Left ventricle myocardium inferior (tissue), 1 donor: Measurements from ENCODE around the gene PPDPF. TPM values are rescaled to one million over a fixed set of nuclear protein-coding genes. Genes with fewer than 3 reads are reported as not detected.

Source experiments
- DNase-seq: peaks from one replicate; pipeline ENCODE4 v3.0.0-alpha.2; 2020
- H3K27ac ChIP-seq: fragments of 200-600 bp; replicated peaks from 2 replicates; pipeline ENCODE4 v1.8.0; 2021
- H3K27me3 ChIP-seq: fragments of 200-600 bp; 2 replicates; pipeline ENCODE4 v1.8.0; 2021; ENCODE audit warnings: low read depth
- H3K36me3 ChIP-seq: fragments of 200-600 bp; 2 replicates; pipeline ENCODE4 v1.8.0; 2021
- H3K4me1 ChIP-seq: fragments of 200-600 bp; 2 replicates; pipeline ENCODE4 v1.8.0; 2021
- H3K4me3 ChIP-seq: fragments of 200-600 bp; 2 replicates; pipeline ENCODE4 v1.8.0; 2021; ENCODE audit warnings: mild to moderate bottlenecking, moderate library complexity
- H3K9me3 ChIP-seq: fragments of 200-600 bp; replicated peaks from 2 replicates; pipeline ENCODE4 v1.8.0; 2021
- intact Hi-C: fragments of 100-400 bp; cut with micrococcal nuclease; formaldehyde crosslinking; loops from one replicate; pipeline ENCODE4 v1.11.0; 2022
- total RNA-seq: library from RNA; stranded (reverse); fragmentation: NEBNext Ultra II Directional; extraction: Animal tissue kit (Norgen Biotek cat#: 25700); gene quantifications from one replicate; pipeline ENCODE4 v1.2.1, GENCODE V29; 2021
- TF ChIP-seq, protein P1 (sequence below): fragments of 200-600 bp; IDR thresholded peaks from 2 replicates; pipeline ENCODE4 v1.8.0; 2021; ENCODE audit warnings: antibody characterized with exemption, mild to moderate bottlenecking, borderline replicate concordance
- donor health status: DM: no; HTN: yes; CAD: no; lungs with severe emphysema.

PPDPF gene
- total RNA-seq, 1 donor from 2014 or later, result 371 TPM

DNA sequence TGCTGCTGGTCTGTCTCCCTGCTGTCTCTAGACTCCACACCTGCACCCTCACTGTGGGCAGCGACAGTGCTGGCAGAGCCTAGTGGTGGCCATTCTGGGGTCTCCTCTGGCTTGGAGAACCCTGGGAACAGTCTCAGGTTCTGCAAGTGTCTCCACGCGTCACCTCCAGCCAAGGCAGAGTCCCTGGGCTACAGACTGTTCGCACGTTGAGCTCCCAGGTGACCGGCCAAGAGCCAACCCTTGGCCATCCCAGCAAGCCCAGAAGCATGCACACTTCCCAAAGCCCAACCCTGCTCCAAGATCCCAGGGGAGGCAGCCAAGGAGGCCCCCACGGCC, 26.5 kb upstream of the PPDPF start:
- TF ChIP-seq, protein P1, sequence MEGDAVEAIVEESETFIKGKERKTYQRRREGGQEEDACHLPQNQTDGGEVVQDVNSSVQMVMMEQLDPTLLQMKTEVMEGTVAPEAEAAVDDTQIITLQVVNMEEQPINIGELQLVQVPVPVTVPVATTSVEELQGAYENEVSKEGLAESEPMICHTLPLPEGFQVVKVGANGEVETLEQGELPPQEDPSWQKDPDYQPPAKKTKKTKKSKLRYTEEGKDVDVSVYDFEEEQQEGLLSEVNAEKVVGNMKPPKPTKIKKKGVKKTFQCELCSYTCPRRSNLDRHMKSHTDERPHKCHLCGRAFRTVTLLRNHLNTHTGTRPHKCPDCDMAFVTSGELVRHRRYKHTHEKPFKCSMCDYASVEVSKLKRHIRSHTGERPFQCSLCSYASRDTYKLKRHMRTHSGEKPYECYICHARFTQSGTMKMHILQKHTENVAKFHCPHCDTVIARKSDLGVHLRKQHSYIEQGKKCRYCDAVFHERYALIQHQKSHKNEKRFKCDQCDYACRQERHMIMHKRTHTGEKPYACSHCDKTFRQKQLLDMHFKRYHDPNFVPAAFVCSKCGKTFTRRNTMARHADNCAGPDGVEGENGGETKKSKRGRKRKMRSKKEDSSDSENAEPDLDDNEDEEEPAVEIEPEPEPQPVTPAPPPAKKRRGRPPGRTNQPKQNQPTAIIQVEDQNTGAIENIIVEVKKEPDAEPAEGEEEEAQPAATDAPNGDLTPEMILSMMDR, result no peak
- Histone ChIP-seq H3K27ac (no peak overlapping the region), H3K27me3 (peaks cover 66% of the 10 kb centered on the region), H3K9me3 (no peaks in the 10 kb centered on the region), H3K4me3 (no peak overlapping the region), H3K36me3 (peaks cover 51% of the 10 kb centered on the region), H3K4me1 (peaks cover 49% of the 10 kb centered on the region)
- peak; percentile 10 for DNase-seq
- intact Hi-C loops, result no loop called here

GRCh38 chr20:63494420-63495166, 26.0 kb upstream of the PPDPF start:
- Histone ChIP-seq H3K27ac (no peak overlapping the region), H3K4me3 (no peak overlapping the region), H3K4me1 (peaks cover 54% of the 10 kb centered on the region), H3K36me3 (peaks cover 48% of the 10 kb centered on the region), H3K9me3 (no peaks in the 10 kb centered on the region), H3K27me3 (peaks cover 66% of the 10 kb centered on the region)
- intact Hi-C loops, result no loop called here
- peak; percentile 15 for DNase-seq
- TF ChIP-seq, protein P1, result no peak

- no peaks in the 10 kb centered on the region for H3K9me3 ChIP-seq
- H3K27me3 ChIP-seq, result peaks cover 66% of the 10 kb centered on the region
- H3K27ac ChIP-seq, result peak overlapping the region; percentile 94
- intact Hi-C loops, result no loop called here
- H3K4me1 ChIP-seq, result peaks cover 61% of the 10 kb centered on the region
- peaks cover 43% of the 10 kb centered on the region for H3K36me3 ChIP-seq
- TF ChIP-seq, protein P1, result no peak
- no peak for DNase-seq
- H3K4me3 ChIP-seq, result peak overlapping the region; percentile 77
These were observed 25.3 kb upstream of the PPDPF start for GRCh38 chr20:63495167-63495720.

DNA sequence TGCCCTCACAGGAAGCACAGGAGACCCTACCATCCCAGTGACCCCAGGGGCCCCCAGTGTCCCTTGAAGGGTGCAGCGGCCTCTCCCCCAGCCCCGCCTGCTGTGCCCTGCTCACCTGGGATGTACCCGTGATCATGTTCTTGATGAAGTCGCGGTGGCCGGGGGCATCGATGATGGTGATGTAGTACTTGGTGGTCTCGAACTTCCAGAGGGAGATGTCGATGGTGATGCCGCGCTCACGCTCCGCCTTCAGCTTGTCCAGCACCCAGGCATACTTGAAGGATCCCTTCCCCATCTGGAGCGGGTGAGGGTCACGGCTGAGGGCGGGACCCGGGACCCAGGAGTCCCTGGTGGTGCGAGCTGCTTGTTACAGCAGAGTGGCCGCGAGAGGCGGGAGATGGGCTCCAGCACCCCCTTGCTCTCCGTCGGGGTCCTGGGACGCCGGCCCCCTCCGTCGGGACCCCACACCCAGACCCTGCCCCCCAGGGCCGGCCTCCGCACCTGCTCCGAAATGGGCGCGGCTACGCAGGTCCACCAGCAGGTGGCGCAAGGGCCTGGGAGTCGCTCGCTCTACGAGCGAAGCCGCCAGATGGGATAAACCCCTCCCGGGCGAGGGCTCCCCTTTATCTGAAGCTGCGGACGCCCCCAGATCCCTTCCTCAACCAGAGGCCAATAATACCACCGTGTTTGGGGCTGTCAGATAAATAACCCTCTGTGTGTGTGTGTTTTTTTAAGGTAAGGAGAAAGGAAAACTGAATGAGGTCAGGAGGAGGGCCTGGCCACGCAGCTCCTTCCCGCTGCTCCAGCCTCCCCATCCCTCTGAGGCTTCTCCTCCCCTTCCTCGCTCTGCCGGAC, 24.6 kb upstream of the PPDPF start:
- peaks cover 36% of the 10 kb centered on the region for H3K36me3 ChIP-seq
- H3K4me1 ChIP-seq, result peaks cover 64% of the 10 kb centered on the region
- peak overlapping the region; percentile 94 for H3K27ac ChIP-seq
- peaks cover 66% of the 10 kb centered on the region for H3K27me3 ChIP-seq
- peak overlapping the region; percentile 77 for H3K4me3 ChIP-seq
- H3K9me3 ChIP-seq, result no peaks in the 10 kb centered on the region
- intact Hi-C loops, result no loop called here
- peak; percentile 65 for DNase-seq
- TF ChIP-seq, protein P1, result peak; percentile 96

GRCh38 chr20:63496596-63497120, 23.9 kb upstream of the PPDPF start:
- no peaks in the 10 kb centered on the region for H3K9me3 ChIP-seq
- peak overlapping the region; percentile 77 for H3K4me3 ChIP-seq
- DNase-seq, result no peak
- H3K27me3 ChIP-seq, result peaks cover 68% of the 10 kb centered on the region
- intact Hi-C loops, result no loop called here
- TF ChIP-seq, protein P1, result no peak
- H3K4me1 ChIP-seq, result peaks cover 64% of the 10 kb centered on the region
- H3K36me3 ChIP-seq, result peaks cover 30% of the 10 kb centered on the region
- peak overlapping the region; percentile 94 for H3K27ac ChIP-seq
